T-helper 2 cell treated with Interferon-gamma antibody and Interleukin-4, amounts not matched to agents 100 ng/mL and 5 ng/mL, for 36 hours (primary cell): ENCODE data around the gene CCDC28B. TPM values are rescaled to one million over a fixed set of nuclear protein-coding genes. Genes with fewer than 3 reads are reported as not detected.
"Not testable (repeated sequence)": the region's sequence is repeated elsewhere in the genome, so short reads cannot be mapped to it uniquely, and the experiment has no call there.

Experiments used
- intact Hi-C: fragments of 100-400 bp; cut with micrococcal nuclease; formaldehyde crosslinking; loops from one replicate; pipeline ENCODE4 v1.15.1; 2023
- total RNA-seq: library from RNA; stranded (reverse); gene quantifications from 2 replicates; pipeline ENCODE4 v1.2.3, GENCODE V29; 2022

The CCDC28B gene
- total RNA-seq = 34.3 and 35.5 TPM in 2 replicates

GRCh38 chr1:32200226-32201010, at the start of gene CCDC28B:
Gene CCDC28B (plus strand): TSS chr1:32200595. CDS start chr1:32201936, 1,341 bp downstream.
- intact Hi-C loops = loop anchor here (1.0 to 5.0 kb wide), 8 partner anchors 20 to 212 kb away; partner anchors contain the start of genes BSDC1, EIF3I, KPNA6 and LCK

GRCh38 chr1:32150847-32151246, 49.5 kb upstream of the CCDC28B start:
- intact Hi-C loops = no loop called here

GRCh38 chr1:32151319-32151787, 49.0 kb upstream of the CCDC28B start:
- intact Hi-C loops = no loop called here

GRCh38 chr1:32159189-32159588, 41.2 kb upstream of the CCDC28B start:
- intact Hi-C loops = no loop called here

- intact Hi-C loops = no loop called here
These were observed 37.0 kb upstream of the CCDC28B start for GRCh38 chr1:32163405-32163804.

- intact Hi-C loops = not testable (repeated sequence)
These were observed 34.8 kb upstream of the CCDC28B start for GRCh38 chr1:32165633-32166032.

DNA sequence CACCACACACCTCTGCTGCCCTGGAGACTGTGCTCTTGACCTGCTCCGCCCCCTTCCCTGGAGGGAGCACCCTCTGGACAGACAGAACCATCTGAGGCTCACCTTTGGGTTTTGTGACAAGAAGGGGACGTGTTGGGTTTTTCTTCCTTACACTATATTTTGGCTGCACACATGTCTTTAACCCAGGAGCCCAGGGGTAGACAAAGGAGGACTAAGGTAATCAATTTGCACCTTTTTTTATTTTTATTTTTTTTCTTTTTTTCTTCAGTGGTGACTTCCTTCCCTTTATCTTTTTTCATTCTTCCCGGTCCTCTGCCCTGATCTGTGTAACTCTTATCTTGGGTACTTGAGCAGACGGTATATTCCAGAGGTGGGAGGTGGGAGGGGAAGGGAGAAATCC, 29.4 kb upstream of the CCDC28B start:
- intact Hi-C loops = no loop called here

DNA sequence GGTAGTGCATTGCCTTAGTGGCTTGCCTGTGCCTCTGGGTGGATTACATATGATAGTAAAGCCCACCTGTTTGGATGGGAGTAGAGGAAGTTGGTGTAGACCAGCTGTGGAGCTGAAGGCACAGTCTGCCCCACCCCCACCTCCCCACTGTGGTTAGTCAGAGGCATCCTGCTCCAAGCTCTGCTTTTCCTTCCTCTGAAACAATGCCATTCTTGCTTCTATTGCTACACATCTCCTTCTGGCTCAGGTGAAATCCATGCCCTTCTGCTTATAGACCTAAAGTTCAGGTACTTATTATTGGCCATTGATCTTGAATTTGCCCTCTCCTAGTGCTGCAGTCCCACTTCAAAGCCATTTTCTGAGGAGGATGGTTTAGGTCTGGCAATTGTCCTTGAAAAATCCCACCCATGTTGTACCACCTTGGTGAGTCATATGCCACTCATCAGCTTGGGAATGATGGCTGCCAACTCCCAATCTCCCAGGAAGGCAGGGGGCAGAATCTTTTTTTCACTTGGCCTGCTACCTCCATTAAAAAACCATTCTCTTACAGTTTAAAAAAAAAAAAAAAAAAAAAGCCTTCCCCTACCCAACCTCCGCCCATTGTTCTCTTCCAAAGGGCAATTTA, 27.7 kb upstream of the CCDC28B start:
- intact Hi-C loops = no loop called here

- intact Hi-C loops = loop anchor here (1.0 to 5.0 kb wide), 6 partner anchors 44 to 472 kb away; partner anchors contain the start of genes BSDC1, EIF3I, KHDRBS1 and KPNA6
These were observed 21.8 kb upstream of the CCDC28B start for GRCh38 chr1:32178380-32179192.

DNA sequence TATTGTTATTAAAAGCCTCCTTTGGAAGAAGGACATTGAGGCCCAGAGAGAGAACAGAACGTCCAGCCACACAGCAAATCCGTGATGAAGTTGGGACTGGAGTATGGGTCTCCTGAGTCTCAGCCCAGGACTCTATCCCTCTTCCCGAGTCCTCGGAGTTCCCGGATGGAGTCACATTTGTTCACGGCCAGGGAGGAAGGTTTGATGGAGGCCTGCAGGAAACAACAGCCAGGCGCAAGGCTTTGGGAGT, 21.3 kb upstream of the CCDC28B start:
- intact Hi-C loops = loop anchor here (1.0 to 5.0 kb wide), 6 partner anchors 43 to 472 kb away; partner anchors contain the start of genes BSDC1, EIF3I, KHDRBS1 and KPNA6

DNA sequence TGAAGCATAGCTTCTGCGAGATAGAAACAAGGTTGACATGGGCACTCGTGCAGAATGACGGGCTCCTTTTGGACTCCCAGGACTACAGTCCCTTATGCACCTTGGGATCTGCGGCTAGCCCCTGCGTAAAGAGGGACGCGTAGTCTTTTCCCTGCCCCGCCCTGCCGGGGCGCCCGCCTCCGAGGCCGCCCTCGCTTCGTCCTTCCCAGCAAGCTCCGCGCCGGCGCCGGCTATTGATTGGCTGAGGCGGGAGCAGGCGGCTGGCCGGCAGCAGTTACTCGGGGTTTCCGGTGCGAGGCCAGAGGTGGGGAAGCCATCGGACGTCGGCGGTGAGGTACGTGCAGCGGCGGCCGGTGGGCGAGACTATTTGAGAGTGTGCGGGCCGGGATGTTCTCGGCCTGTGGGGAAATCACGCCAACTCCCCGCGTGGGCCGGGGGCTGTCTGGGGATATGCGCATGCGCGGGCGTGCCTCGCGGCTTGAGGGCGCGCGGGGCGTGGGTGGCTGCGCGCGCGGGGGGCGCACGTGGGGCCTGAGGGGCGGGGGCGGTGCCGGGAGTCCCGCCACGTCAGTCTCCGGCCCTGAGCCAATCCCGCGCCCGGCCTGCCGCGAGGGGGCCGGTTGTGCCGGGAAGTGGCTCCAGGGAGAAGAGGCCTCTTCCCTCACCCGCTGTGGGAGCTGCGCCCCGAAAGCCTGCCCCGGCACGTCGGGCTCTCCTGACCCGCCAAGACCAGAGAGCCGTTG, 20.8 kb upstream of the CCDC28B start, which contains the start of gene TXLNA:
TSS of gene TXLNA (plus strand) at position 233 of the 743 bp plus-strand sequence. CDS start 671 bp downstream, outside the sequence.
- intact Hi-C loops = loop anchor here (1.0 to 5.0 kb wide), 7 partner anchors 21 to 471 kb away; partner anchors contain the start of genes BSDC1, CCDC28B, EIF3I and KHDRBS1

GRCh38 chr1:32180186-32181060, 20.0 kb upstream of the CCDC28B start:
- intact Hi-C loops = loop anchor here (2.0 kb wide), 1 partner anchor 20 kb away; the partner anchor contains the start of gene CCDC28B

DNA sequence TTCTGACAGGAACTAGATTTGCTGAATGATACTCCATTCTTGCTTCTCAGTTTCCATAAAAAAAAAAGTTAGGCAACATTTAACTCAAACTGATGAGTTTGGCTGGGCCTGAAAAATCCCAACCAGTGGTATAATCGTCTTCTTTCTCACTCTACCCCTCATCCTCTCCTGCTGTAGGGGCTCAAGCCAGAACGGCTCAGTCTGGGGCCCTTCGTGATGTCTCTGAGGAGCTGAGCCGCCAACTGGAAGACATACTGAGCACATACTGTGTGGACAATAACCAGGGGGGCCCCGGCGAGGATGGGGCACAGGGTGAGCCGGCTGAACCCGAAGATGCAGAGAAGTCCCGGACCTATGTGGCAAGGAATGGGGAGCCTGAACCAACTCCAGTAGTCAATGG, 19.3 kb upstream of the CCDC28B start:
- intact Hi-C loops = loop anchor here (2.0 kb wide), 1 partner anchor 20 kb away; the partner anchor contains the start of gene CCDC28B

- intact Hi-C loops = loop anchor here (2.0 kb wide), 1 partner anchor 19 kb away; the partner anchor contains the start of gene CCDC28B
These were observed 18.8 kb upstream of the CCDC28B start for GRCh38 chr1:32181563-32181962.

DNA sequence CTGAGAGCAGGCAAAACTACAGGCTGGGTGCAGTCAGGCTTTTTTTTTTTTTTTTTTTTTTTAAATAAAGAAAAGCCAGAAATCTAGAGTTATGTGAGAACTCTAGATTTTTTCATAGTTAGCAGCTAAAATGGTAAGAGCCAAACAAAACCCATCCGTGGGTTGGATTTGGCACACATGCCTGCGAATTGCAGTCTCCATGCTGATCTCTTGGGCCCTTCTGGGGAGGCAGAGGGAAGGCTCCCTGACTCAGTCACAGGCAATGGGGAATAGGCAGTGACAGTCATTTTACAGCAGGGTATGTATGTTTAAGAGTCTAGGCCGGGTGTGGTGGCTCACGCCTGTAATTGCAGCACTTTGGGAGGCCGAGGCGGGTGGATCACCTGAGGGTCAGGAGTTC, 18.3 kb upstream of the CCDC28B start:
- intact Hi-C loops = no loop called here

GRCh38 chr1:32184650-32185049, 15.7 kb upstream of the CCDC28B start:
- intact Hi-C loops = no loop called here

DNA sequence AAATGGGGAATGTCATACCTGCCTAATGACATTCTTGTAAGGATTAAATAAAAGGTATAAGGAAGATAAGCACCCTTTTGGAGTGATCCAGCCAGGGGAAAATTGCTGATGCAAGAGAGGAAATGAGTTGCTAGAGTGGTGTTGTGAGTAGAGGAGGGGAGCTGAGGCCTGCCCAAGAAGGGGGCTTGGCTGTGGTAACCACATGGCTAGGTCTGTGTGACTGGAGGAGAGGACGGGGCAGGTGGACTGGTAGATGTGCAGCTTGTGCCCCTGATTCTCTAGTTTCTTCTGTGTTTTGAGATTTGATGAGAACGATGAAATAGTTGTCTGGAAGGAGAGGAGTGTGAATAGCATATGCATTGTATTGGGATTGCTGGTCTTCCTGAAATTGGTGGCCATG, 14.3 kb upstream of the CCDC28B start:
- intact Hi-C loops = no loop called here

DNA sequence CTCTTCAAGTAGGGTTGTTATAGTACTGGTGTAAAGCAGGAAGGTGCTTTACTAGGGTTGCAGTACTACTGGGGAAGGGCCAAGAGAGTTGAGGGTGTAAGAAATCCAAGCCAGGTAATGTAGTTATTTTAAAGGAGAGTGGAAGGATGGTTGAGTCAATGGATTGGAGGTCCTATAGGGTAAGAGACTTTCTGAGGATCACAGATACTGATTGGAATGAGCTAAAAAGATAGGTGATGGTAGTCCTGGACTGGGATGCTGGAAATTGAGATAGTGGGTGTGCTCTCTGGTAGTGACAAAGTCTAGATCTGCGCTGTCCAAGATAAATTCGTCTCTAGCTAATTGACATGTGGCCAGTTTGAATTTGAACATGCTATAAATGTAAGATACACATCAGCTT, 13.9 kb upstream of the CCDC28B start:
- intact Hi-C loops = no loop called here

GRCh38 chr1:32187850-32188249, 12.5 kb upstream of the CCDC28B start:
- intact Hi-C loops = no loop called here
